ENCODE results near the gene HNRNPUL2. TPM values are rescaled to one million over a fixed set of nuclear protein-coding genes. Genes with fewer than 3 reads are reported as not detected.
"Not testable (repeated sequence)": the region's sequence is repeated elsewhere in the genome, so short reads cannot be mapped to it uniquely, and the experiment has no call there.

HNRNPUL2 gene
- total RNA-seq, 1 donor from 2014 or later: 33.8 TPM

DNA sequence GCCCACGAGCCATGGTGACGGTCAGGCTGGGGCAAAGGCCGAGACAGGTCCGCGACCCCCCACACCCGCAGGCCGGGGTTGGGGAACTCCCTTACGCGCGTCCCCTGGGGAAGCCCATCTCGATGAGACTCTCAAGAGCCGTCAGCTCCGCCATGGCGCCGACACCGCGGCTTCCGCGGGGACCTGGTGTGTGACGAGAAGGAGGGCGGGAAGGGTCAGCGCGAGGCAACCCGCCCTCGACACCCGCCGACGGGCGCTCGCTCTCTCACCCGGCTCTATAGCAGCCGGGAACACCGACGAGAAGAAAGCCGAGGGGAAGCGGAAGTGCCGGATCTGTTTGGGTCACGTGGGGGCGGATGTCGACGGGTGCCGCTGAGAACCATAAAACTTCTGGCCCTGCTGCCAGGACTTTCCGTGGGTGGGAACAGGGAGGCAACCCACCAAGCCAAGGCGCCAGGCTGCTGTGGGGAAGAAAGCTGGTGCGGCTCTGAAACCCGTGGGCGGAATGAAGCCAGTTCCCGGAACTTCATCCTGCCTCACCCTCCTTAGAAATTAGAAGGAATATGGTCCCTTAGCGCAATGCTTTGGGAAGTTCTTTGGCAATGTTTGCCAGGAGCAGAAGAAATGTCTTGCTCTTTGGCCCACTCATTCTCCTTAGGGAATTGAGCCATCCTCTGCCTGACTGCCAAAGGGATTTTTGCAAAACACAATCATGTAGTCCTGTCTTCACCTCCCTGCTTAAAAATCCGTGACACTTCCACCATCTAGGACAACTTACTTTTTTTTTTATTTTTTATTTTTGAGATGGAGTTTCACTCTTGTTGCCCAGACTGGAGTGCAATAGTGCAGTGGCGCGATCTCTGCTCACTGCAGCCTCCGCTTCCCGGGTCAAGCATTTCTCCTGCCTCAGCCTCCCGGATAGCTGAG lies 48.2 kb downstream of the HNRNPUL2 start, which contains the start of gene UBXN1:
Gene UBXN1, minus strand, starts transcription at position 304 of the 927 bp plus-strand sequence. Its CDS starts 150 bp downstream, at position 154.
- DNase-seq (ENCODE audit: missing footprints) (peak; percentile 95), ATAC-seq (peak; percentile 89)
- intact Hi-C loops (cut with DNase I): loop anchor here (5.0 kb wide), 1 partner anchor 277 kb away; no protein-coding TSS in a partner anchor

DNA sequence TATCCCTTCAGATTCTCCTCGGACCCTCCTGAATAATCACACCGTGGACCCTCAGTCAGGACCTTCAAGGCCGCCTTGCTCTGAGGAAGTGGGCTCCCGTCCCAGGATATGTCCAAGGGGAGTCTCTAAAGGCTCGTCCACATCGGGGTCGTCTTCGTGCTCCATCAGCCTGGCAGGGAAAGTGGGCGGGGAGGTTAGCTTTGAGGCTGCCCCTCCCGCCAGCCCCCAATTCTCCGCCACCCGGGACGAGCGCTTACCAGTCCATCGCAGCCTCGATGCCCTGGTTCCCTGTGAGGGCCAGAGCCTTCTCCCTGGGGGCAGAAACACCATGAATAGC lies 48.9 kb downstream of the HNRNPUL2 start:
- DNase-seq (ENCODE audit: missing footprints) (no peak), ATAC-seq (no peak)
- intact Hi-C loops (cut with DNase I): loop anchor here (5.0 kb wide), 1 partner anchor 276 kb away; no protein-coding TSS in a partner anchor

DNA sequence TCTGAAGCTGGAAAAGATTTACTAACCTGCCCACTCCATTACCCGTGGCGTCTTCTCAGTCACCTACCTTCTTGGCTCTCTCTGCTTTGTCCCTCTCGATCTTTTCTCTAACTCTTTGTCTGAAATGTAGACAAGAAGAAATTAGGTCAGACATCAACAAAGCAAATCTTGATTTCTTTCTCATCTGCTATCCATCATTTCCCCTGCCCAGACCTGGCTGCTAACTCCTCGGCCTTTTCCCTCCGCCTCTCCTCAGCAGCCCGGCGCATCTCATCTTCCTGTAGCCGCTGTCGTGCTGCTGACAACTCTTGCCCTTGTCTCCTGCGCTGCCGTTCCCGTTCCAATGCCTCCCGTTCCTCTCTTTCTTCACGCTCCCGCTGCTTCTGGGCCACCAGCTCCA lies 49.5 kb downstream of the HNRNPUL2 start:
- intact Hi-C loops (cut with DNase I): loop anchor here (5.0 kb wide), 1 partner anchor 275 kb away; no protein-coding TSS in a partner anchor
- ATAC-seq: no peak

GRCh38 chr11:62677156-62677555 lies 50.1 kb downstream of the HNRNPUL2 start:
- ATAC-seq (no peak), DNase-seq (ENCODE audit: missing footprints) (no peak)
- intact Hi-C loops (cut with DNase I): loop anchor here (5.0 kb wide), 1 partner anchor 275 kb away; no protein-coding TSS in a partner anchor

More for the DNA sequence above, 49.5 kb downstream of the HNRNPUL2 start:
- DNase-seq (ENCODE audit: missing footprints): no peak

GRCh38 chr11:62676698-62677097 lies 50.6 kb downstream of the HNRNPUL2 start:
- intact Hi-C loops (cut with DNase I): loop anchor here (5.0 kb wide), 1 partner anchor 274 kb away; no protein-coding TSS in a partner anchor
- no peak for ATAC-seq
- no peak for DNase-seq (ENCODE audit: missing footprints)

DNA sequence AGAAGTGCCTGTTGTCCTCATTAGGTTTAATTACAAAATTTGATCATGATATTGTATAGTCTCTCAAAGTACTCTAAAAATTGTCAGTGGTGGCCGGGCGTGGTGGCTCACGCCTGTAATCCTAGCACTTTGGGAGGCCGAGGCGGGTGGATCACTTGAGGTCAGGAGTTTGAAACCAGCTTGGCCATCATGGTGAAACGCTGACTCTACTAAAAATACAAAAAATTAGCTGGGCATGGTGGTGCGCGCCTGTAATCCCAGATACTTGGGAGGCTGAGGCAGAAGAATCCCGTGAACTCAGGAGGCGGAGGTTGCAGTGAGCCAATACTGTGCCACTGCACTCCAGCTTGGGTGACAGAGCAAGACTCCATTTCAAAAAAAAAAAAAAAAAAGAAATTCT lies 51.8 kb downstream of the HNRNPUL2 start:
- not testable (repeated sequence) for ATAC-seq; DNase-seq (ENCODE audit: missing footprints)

DNA sequence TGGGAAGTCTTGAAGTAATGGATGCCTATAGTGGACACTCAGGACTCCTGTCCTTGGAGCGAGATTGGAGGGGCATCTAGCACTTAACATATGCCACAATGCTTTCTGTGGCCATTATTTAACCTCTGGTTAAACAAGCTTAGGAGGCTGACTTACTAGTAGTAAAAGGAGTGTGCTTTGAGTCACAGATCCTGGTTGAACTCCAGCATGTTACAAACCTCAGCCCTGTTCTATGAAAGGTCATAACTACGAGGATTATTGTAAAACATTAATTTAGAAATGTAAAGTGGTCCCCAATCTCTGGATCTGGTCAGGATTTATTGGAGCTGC lies 54.1 kb downstream of the HNRNPUL2 start:
- intact Hi-C loops (cut with DNase I): no loop called here
- ATAC-seq (no peak), DNase-seq (ENCODE audit: missing footprints) (no peak)

More for the DNA sequence above, 51.8 kb downstream of the HNRNPUL2 start:
- intact Hi-C loops (cut with DNase I): loop anchor here (5.0 kb wide), 1 partner anchor 273 kb away; no protein-coding TSS in a partner anchor

DNA sequence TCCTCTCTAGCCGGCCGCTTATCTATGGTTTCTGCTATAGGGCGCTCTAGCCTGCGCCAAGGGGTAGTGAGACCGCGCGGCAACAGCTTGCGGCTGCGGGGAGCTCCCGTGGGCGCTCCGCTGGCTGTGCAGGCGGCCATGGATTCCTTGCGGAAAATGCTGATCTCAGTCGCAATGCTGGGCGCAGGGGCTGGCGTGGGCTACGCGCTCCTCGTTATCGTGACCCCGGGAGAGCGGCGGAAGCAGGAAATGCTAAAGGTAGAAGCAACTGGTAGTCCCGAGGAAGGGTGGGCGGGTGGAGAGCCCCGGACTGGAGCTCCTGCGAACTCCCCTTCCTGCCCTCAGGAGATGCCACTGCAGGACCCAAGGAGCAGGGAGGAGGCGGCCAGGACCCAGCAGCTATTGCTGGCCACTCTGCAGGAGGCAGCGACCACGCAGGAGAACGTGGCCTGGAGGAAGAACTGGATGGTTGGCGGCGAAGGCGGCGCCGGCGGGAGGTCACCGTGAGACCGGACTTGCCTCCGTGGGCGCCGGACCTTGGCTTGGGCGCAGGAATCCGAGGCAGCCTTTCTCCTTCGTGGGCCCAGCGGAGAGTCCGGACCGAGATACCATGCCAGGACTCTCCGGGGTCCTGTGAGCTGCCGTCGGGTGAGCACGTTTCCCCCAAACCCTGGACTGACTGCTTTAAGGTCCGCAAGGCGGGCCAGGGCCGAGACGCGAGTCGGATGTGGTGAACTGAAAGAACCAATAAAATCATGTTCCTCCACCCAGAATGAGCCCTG lies 55.5 kb downstream of the HNRNPUL2 start, which contains the start of the genes LBHD1 and UQCC3:
Gene LBHD1, minus strand, starts transcription at position 660 of the 782 bp plus-strand sequence. CDS start 2,236 bp downstream, outside the sequence.
Gene UQCC3, plus strand, starts transcription at position 66 of the 782 bp plus-strand sequence. Its CDS starts 73 bp downstream, at position 139.
- ATAC-seq (peak; percentile 87), DNase-seq (ENCODE audit: missing footprints) (peak; percentile 88)
- intact Hi-C loops (cut with DNase I): no loop called here

DNA sequence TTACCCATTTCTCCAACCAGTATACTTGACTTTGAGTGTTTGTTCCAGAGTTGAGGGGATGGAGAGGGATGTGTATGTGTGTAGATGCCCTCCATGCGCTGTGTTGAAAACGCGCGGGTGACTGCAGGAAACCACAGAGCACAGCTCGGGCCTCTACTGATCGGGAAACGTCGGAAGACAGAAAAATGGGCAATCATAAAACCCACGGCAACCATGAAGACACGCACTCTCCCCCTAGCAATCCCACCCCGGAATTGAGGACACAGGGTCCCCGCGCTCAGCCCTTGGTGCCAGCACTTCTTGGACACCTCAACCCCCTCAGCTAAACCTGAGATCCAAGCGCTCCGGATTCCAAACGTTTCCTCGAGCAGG lies 56.0 kb downstream of the HNRNPUL2 start:
- intact Hi-C loops (cut with DNase I): no loop called here
- ATAC-seq: peak; percentile 39
- no peak for DNase-seq (ENCODE audit: missing footprints)

GRCh38 chr11:62669420-62670161 lies 57.7 kb downstream of the HNRNPUL2 start:
- ATAC-seq (no peak), DNase-seq (ENCODE audit: missing footprints) (no peak)
- intact Hi-C loops (cut with DNase I): loop anchor here (5.0 kb wide), 3 partner anchors 38 to 122 kb away; partner anchors contain the start of genes AHNAK, BSCL2, GNG3 and HNRNPUL2

DNA sequence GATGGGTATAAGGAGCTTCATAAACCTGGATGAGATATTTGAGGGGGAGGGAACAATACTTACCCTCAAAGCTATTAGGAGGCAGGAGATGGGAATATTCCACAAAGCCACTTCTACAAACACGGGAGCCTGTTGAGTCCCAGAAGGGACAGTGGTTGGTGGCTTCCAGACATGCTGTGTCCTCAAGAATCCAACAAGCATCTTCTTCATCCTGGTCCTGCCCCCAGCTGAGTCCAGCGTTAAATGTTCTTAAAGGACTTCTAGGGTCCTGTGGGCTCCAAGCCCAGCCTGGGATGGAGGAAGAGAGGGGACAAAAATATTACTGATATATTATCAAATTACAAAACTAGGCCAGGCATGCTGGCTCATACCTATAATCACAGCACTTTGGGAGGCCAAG lies 59.8 kb downstream of the HNRNPUL2 start:
- no peak for ATAC-seq
- intact Hi-C loops (cut with DNase I): loop anchor here (5.0 kb wide), 3 partner anchors 40 to 120 kb away; partner anchors contain the start of genes AHNAK, BSCL2, GNG3 and HNRNPUL2
- no peak for DNase-seq (ENCODE audit: missing footprints)

DNA sequence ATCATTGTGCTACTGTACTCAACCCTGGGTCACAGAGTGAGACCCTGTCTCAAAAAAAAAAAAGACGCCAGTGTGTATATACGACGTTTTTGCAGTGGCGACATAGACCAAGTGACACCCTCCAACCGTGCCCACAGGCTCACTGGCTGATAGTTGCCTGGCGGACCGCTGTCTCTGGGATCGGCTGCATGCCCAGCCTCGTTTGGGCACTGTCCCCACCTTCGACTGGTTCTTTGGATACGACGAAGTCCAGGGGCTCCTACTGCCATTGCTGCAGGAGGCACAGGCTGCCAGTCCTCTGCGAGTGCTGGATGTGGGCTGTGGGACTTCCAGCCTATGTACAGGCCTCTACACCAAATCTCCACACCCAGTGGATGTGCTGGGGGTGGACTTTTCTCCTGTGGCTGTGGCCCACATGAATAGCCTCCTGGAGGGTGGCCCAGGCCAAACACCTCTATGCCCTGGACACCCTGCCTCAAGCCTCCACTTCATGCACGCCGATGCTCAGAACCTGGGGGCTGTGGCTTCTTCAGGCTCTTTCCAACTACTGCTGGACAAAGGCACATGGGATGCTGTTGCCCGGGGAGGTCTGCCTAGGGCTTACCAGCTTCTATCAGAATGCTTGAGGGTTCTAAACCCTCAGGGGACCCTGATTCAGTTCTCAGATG lies 60.9 kb downstream of the HNRNPUL2 start:
- no peak for ATAC-seq

DNA sequence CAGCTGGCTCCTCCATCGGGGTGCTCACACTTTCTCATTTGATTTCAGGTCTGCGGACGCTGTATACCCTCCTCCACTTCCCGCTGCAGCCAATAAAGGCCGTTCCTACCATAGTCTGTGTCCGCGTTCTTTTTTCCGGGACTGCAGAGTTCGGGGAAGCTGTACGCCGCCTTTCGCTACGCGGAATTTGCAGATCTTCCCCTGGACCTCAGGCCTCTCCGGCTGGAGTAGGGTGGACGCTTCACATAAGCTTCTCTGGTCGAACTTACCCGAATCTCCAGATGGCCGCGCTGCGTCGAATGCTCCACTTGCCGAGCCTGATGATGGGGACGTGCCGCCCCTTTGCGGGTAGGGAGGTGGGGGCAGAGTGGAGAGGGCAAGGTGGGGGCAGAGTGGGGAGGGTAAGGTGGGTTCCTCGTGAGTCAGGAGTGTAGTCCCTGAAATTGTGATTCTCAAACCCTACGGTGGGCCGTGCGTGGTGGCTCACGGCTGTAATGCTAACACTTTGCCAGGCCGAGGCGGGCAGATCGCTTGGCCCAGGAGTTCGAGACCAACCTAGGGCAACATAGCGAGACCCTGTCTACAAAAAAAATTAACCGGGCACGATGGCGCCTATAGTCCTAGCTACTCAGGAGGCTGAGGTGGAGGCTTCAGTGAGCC lies 61.5 kb downstream of the HNRNPUL2 start:
- peak; percentile 68 for ATAC-seq
- peak; percentile 83 for DNase-seq (ENCODE audit: missing footprints)
- intact Hi-C loops (cut with DNase I): loop anchor here (1.0 to 5.0 kb wide), 4 partner anchors 12 to 118 kb away; partner anchors contain the start of genes AHNAK, BSCL2, GNG3 and HNRNPUL2

More for the DNA sequence above, 60.9 kb downstream of the HNRNPUL2 start:
- intact Hi-C loops (cut with DNase I): loop anchor here (5.0 kb wide), 3 partner anchors 41 to 119 kb away; partner anchors contain the start of genes AHNAK, BSCL2, GNG3 and HNRNPUL2
- DNase-seq (ENCODE audit: missing footprints): no peak

- intact Hi-C loops (cut with DNase I): loop anchor here (1.0 to 5.0 kb wide), 4 partner anchors 12 to 118 kb away; partner anchors contain the start of genes AHNAK, BSCL2, GNG3 and HNRNPUL2
- ATAC-seq: peak; percentile 98
These were observed 62.1 kb downstream of the HNRNPUL2 start, which contains the start of the genes C11orf98 and CSKMT for GRCh38 chr11:62665075-62665598. TSS of gene C11orf98 (minus strand) at chr11:62665210. CDS start at chr11:62665169, 41 bp downstream. TSS of gene CSKMT (plus strand) at chr11:62665312. CDS start at chr11:62665880, 568 bp downstream.

GRCh38 chr11:62664405-62665074 lies 62.7 kb downstream of the HNRNPUL2 start:
- peak; percentile 12 for ATAC-seq
- DNase-seq (ENCODE audit: missing footprints): no peak
- intact Hi-C loops (cut with DNase I): loop anchor here (1.0 to 5.0 kb wide), 5 partner anchors 11 to 117 kb away; partner anchors contain the start of genes AHNAK, BSCL2, EML3 and GNG3

More at GRCh38 chr11:62665075-62665598, 62.1 kb downstream of the HNRNPUL2 start, which contains the start of the genes C11orf98 and CSKMT:
- peak; percentile 98 for DNase-seq (ENCODE audit: missing footprints)
